ENCODE measurements around the gene EEA1. TPM values are rescaled to one million over a fixed set of nuclear protein-coding genes. Genes with fewer than 3 reads are reported as not detected.

The EEA1 gene
- total and polyA plus RNA-seq, 2 of the 8 experiments (the other 6 are each of a cell fraction or from before 2014, with no cell fraction given) = 1.0 to 18.8 TPM

DNA sequence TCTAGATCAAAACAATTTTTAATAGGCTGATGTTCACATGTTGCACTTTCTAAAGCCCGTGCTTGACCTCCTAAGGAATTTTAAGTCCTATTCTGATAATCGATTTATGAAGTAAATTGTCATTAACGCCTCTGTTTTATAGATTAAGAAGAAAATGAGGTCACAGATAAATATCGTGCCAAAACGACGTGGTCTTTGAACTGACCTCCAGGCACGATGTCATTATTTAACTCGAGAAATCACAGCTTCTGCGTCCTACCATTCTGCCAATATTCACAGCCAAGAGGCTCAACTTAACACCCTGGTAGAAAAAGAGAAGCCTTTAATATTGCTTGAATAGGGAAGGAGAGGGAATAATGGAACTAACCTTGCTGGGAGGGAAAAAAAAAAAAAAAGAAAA lies 888 bp upstream of the EEA1 start (continued):
- no peak for TF ChIP-seq MAFK (IDR thresholded peaks at IDR 0.05; ENCODE audit: low read depth, low read length)
- no peak for TF ChIP-seq NANOG (IDR thresholded peaks at IDR 0.05; ENCODE audit: insufficient read depth, low read depth, low read length, poor library complexity, severe bottlenecking)
- TF ChIP-seq ASH2L (IDR thresholded peaks at IDR 0.05; ENCODE audit: low read length) = no peak

Data from H1 (cell line).